ENCODE measurements around the gene RBFA. TPM values are rescaled to one million over a fixed set of nuclear protein-coding genes. Genes with fewer than 3 reads are reported as not detected.
"Not testable (repeated sequence)": the region's sequence is repeated elsewhere in the genome, so short reads cannot be mapped to it uniquely, and the experiment has no call there.

Gene RBFA
- total RNA-seq (10 to 100 TPM; 28.2 to 29.8 TPM), polyA plus RNA-seq (10 to 100 TPM; 14.8 to 15.4 (median 15.1) TPM), total RNA-seq (6.9 to 25.9 (median 17.5) reads per million in 6 experiments)

DNA sequence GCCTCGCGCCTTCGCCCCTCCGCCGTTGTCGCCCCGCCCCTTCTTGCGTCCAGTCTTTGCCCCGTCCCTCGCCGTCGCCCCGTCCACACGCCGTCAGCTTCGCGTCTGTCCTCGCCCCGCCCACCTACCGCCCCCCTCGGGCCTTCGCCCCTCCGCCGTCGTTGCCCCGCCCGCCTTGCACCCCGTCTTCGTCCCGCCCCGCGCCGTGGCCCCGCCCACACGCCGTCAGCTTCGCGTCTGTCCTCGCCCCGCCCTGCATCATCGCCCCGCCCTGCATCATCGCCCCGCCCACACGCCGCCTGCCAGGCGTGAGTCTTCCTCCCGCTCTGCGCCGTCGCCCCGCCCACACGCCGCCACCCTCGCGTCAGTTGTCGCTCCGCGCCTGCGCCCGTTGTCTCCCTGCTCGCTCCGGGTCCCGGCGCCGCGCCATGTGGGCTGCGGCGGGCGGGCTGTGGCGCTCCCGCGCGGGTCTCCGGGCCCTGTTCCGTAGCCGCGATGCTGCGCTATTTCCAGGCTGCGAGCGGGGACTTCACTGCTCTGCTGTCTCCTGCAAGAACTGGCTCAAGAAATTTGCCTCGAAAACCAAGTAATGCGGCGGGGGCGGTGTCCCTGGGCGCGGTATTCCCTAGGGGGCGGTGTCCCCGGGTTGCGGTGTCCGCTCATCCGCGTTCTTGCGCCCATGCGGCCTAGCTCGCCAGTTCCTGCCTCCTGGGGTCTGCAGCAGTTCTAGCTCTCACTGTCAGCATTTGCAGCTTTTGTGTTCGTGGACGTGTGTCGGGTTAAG is at the start of gene RBFA:
Gene RBFA (plus strand): TSS at position 367 of the 784 bp plus-strand sequence. CDS start 62 bp downstream, at position 429.
- Mint-ChIP-seq H3K9me3 (peaks cover 0 to 18% (median 0%) of the 10 kb centered on the region in 9 donors), H3K4me3 (peak within 1 kb of the TSS; percentile 85 to 97 (median 92)), H3K4me1 (peaks cover 22 to 29% (median 28%) of the 10 kb centered on the region in 4 donors), H3K27ac (peak within 1 kb of the TSS; percentile 88 to 99 (median 94)), H3K36me3 (peaks cover 7 to 22% (median 17%) of the 10 kb centered on the region in 3 donors), H3K27me3 (no peaks in the 10 kb centered on the region)
- DNase-seq = peak; percentile 92 to 100 (median 99)
- POLR2A ChIA-PET = interaction anchor here (0.6 to 3.5 kb wide), 17 partner anchors 10 to 965 kb away, joined by 3 to 21 read pairs (median 4); partner anchors contain the start of genes ADNP2, ATP9B, SLC66A2 and TXNL4A
- peak; percentile 70 for ATAC-seq

- Mint-ChIP-seq H3K4me1 (peaks cover 28 to 75% (median 69%) of the 10 kb centered on the region in 4 donors), H3K4me3 (peak overlapping the region in 8 of 10 donors; percentile 32 to 84 (median 53)), H3K9me3 (no peaks in the 10 kb centered on the region), H3K36me3 (peaks cover 0 to 45% (median 0%) of the 10 kb centered on the region in 3 donors), H3K27me3 (no peaks in the 10 kb centered on the region), H3K27ac (peak overlapping the region in 6 of 10 donors; percentile 1 to 70 (median 39))
- ATAC-seq = no peak
- POLR2A ChIA-PET = interaction anchor here (0.6 to 1.3 kb wide), 4 partner anchors 19 to 100 kb away, joined by 3 to 4 read pairs (median 4); partner anchors contain the start of gene HSBP1L1
- no peak for DNase-seq
Observed at GRCh38 chr18:79985172-79985571, 49.1 kb upstream of the RBFA start.

DNA sequence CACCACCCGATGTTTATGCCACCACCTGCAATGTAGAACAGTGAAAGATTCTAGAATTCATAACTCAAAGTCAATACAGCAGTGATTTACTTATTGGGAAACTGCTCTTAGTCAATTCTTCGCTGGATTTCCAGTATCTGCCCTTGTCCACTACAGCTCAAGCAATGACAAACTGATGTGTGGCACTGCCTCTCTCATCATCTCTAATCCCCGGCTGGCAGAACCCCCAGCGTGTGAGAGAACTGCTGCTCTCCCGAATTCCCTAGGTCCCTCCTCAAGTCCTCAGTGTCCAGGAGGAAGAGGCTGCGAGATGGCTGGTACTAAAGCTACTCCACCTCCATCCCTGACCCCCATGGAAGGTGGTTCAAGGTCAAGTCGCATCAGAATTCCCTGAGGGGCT is 47.5 kb upstream of the RBFA start:
- H3K36me3 Mint-ChIP-seq = peaks cover 0 to 40% (median 0%) of the 10 kb centered on the region in 3 donors
- peaks cover 24 to 62% (median 58%) of the 10 kb centered on the region in 4 donors for H3K4me1 Mint-ChIP-seq
- no peak for ATAC-seq
- H3K9me3 Mint-ChIP-seq = no peaks in the 10 kb centered on the region
- H3K4me3 Mint-ChIP-seq = peak overlapping the region; percentile 84 to 97 (median 87)
- H3K27ac Mint-ChIP-seq = peak overlapping the region; percentile 81 to 98 (median 88)
- H3K27me3 Mint-ChIP-seq = no peaks in the 10 kb centered on the region
- DNase-seq = no peak
- POLR2A ChIA-PET = interaction anchor here (1.1 to 3.5 kb wide), 4 partner anchors 22 to 47 kb away, joined by 4 to 21 read pairs (median 12); partner anchors contain the start of genes HSBP1L1, RBFA and SLC66A2

DNA sequence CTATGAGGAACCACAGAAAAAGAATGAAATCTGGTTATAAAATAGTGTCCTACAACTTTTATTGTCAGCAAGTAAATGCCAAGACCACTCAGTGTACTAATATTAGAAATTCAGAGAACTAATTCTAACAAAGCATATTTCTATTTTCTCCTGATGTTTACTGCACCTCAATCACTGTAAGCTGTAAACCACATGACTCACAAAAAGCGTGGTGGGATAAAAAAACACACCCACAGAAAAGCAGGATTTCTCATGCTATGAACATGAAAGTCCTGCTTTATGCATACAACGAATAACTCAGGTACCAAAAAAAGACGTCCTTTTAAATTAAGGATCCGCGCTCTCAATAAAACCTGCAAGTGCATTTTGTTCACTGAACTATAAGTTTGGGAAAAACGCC is 46.7 kb upstream of the RBFA start:
- Mint-ChIP-seq H3K4me1 (peaks cover 17 to 54% (median 50%) of the 10 kb centered on the region in 4 donors), H3K27me3 (no peaks in the 10 kb centered on the region), H3K27ac (peak overlapping the region; percentile 81 to 98 (median 88)), H3K36me3 (peaks cover 0 to 32% (median 0%) of the 10 kb centered on the region in 3 donors), H3K9me3 (no peaks in the 10 kb centered on the region), H3K4me3 (peak overlapping the region; percentile 84 to 97 (median 87))
- ATAC-seq (no peak), DNase-seq (peak in 1 of 10 donors; percentile 10)
- POLR2A ChIA-PET = interaction anchor here (0.5 to 3.5 kb wide), 7 partner anchors 23 to 308 kb away, joined by 3 to 21 read pairs (median 6); partner anchors contain the start of genes HSBP1L1, RBFA and SLC66A2

DNA sequence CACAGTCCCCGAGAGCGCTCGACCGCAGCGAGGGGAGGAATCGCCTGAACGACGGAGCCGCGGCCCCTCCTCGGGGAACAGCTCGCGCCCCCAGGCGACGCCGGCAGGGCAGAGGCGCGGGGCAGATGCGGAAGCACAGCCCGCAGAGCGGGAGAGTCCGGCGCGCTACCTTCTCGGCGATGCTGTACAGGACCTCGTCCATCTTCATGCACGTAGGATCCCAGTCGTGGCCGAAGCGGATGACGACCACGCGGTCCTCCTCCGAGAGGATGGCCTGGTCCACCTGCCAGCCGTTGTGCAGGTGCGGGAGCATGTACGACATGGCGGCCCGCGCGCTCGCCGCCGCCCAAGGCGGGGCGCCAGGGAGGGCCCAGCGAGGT is 46.2 kb upstream of the RBFA start:
- H3K36me3 Mint-ChIP-seq = peaks cover 0 to 31% (median 0%) of the 10 kb centered on the region in 3 donors
- no peaks in the 10 kb centered on the region for H3K9me3 Mint-ChIP-seq
- peaks cover 16 to 49% (median 45%) of the 10 kb centered on the region in 4 donors for H3K4me1 Mint-ChIP-seq
- H3K4me3 Mint-ChIP-seq = peak overlapping the region; percentile 84 to 97 (median 87)
- POLR2A ChIA-PET = interaction anchor here (0.9 to 3.5 kb wide), 6 partner anchors 23 to 309 kb away, joined by 3 to 21 read pairs (median 4); partner anchors contain the start of genes HSBP1L1, RBFA and SLC66A2
- H3K27me3 Mint-ChIP-seq = no peaks in the 10 kb centered on the region
- ATAC-seq (peak; percentile 75 to 78), DNase-seq (peak; percentile 55 to 81 (median 66))
- peak overlapping the region; percentile 82 to 98 (median 90) for H3K27ac Mint-ChIP-seq

DNA sequence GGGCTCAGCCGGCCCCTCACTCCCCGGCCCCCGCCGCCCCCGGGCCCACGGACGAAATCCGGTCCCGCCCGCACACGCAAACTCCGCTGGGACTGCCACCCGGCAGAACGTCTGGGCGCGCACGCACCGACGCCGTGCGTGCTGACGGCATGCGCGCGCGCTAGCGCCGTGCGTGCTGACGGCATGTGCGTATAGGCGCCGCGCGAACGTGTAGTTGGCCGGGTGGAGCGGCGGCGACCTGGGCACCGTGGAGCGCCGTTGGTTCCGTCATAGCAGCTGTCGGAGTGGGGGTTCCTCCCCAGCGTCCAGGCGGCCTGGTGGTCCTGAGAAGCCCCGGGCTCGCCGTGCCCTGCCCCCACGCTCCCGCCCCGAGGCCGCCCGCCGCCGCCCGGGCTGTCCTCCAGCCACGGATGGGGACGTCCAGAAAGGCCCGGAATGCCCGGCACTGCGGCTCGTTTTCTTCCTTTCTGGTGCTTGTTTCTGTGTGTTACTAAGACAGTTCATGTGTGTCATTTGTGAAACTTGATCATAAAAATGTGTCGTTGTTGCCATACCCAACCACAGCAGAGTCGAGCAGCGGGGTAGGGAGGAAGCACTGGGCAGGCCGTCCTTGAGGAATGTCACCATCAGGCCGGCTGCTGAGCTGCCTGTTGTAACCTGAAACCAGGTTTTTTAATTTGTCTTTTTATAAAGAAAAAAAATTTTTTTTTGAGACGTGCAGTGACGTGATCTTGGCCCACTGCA is 45.6 kb upstream of the RBFA start, which contains the start of gene TXNL4A:
Gene TXNL4A (minus strand): TSS at position 113 of the 744 bp plus-strand sequence. CDS start 171 bp downstream, outside the sequence.
- H3K36me3 Mint-ChIP-seq = peaks cover 0 to 31% (median 0%) of the 10 kb centered on the region in 3 donors
- POLR2A ChIA-PET = interaction anchor here (0.9 to 3.5 kb wide), 9 partner anchors 24 to 309 kb away, joined by 3 to 21 read pairs (median 3); partner anchors contain the start of genes HSBP1L1, RBFA and SLC66A2
- peaks cover 16 to 43% (median 39%) of the 10 kb centered on the region in 4 donors for H3K4me1 Mint-ChIP-seq
- DNase-seq (peak in 9 of 10 donors; percentile 78 to 91 (median 84)), ATAC-seq (peak; percentile 90 to 93)
- peak within 1 kb of the TSS; percentile 84 to 97 (median 93) for H3K4me3 Mint-ChIP-seq
- no peaks in the 10 kb centered on the region for H3K27me3 Mint-ChIP-seq
- H3K9me3 Mint-ChIP-seq = no peaks in the 10 kb centered on the region
- H3K27ac Mint-ChIP-seq = peak within 1 kb of the TSS; percentile 92 to 98 (median 97)

DNA sequence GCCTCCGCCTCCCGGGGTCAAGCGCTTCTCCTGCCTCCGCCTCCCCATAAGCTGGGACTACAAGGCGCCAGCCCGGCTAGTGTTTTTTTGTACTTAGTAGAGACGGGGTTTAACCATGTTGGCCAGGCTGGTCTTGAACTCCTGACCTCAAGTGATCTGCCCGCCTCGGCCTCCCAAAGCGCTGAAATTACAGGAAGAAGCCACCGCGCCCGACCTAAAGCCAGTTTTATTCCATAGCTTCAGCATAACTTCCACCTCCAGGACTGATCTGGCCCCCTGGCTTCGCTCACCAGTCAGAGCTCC is 45.1 kb upstream of the RBFA start:
- Mint-ChIP-seq H3K4me3 (peak overlapping the region; percentile 84 to 97 (median 93)), H3K27me3 (no peaks in the 10 kb centered on the region), H3K9me3 (no peaks in the 10 kb centered on the region), H3K27ac (peak overlapping the region; percentile 77 to 98 (median 97)), H3K36me3 (peaks cover 0 to 26% (median 0%) of the 10 kb centered on the region in 3 donors), H3K4me1 (peaks cover 11 to 38% (median 34%) of the 10 kb centered on the region in 4 donors)
- DNase-seq (no peak), ATAC-seq (no peak)
- POLR2A ChIA-PET = interaction anchor here (1.0 to 3.5 kb wide), 7 partner anchors 25 to 159 kb away, joined by 3 to 21 read pairs (median 4); partner anchors contain the start of genes HSBP1L1, RBFA and SLC66A2

GRCh38 chr18:79991494-79991893 is 42.7 kb upstream of the RBFA start:
- Mint-ChIP-seq H3K4me1 (peaks cover 8 to 18% (median 14%) of the 10 kb centered on the region in 4 donors), H3K27ac (peak overlapping the region in 1 of 10 donors; percentile 63), H3K36me3 (peaks cover 0 to 5% (median 0%) of the 10 kb centered on the region in 3 donors), H3K27me3 (peaks cover 0 to 1% (median 0%) of the 10 kb centered on the region in 5 donors), H3K4me3 (no peak overlapping the region), H3K9me3 (no peaks in the 10 kb centered on the region)
- DNase-seq (no peak), ATAC-seq (no peak)
- POLR2A ChIA-PET = no interaction called here

DNA sequence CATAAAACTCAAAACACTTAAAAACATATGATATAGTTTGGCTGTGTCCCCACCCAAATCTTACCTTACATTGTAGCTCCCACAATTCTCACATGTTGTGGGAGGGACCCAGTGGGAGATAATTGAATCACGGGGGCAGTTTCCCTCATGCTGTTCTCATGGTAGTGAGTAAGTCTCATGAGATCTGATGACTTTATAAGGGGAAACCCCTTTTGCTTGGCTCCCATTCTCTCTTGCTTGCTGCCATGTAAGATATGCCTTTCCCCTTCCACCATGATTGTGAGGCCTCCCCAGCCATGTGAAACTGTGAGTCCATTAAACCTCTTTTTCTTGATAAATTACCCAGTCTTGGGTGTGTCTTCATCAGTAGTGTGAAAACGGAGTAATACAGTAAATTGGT is 34.5 kb upstream of the RBFA start:
- DNase-seq, POLR2A ChIA-PET, H3K27me3 Mint-ChIP-seq, H3K4me1 Mint-ChIP-seq, H3K27ac Mint-ChIP-seq, ATAC-seq, H3K4me3 Mint-ChIP-seq: not testable (repeated sequence)
- Mint-ChIP-seq H3K9me3 (peaks cover 5 to 24% (median 12%) of the 10 kb centered on the region in 9 donors), H3K36me3 (peaks cover 0 to 16% (median 12%) of the 10 kb centered on the region in 3 donors)

DNA sequence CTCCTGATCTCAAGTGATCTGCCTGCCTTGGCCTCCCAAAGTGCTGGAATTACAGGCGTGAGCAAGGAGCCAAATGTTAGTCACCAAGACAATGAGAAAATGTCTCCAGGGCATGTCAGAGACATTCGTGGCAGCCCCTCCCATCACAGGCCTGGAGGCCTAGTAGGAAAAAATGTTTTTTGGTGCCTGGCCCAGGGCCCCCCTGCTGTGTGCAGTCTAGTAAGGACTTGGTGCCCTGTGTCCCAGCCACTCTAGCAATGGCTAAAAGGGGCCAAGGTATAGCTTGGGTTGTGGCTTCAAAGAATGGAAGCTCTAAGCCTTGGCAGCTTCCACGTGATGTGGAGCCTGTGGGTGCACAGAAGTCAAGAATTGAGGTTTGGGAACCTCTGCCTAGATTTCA is 33.4 kb upstream of the RBFA start:
- peaks cover 0 to 16% (median 12%) of the 10 kb centered on the region in 3 donors for H3K36me3 Mint-ChIP-seq
- POLR2A ChIA-PET = no interaction called here
- DNase-seq (no peak), ATAC-seq (no peak)
- H3K9me3 Mint-ChIP-seq = peaks cover 5 to 24% (median 12%) of the 10 kb centered on the region in 9 donors
- H3K27me3 Mint-ChIP-seq = peaks cover 0 to 4% (median 0%) of the 10 kb centered on the region in 5 donors
- H3K4me1 Mint-ChIP-seq = no peaks in the 10 kb centered on the region
- H3K4me3 Mint-ChIP-seq = no peak overlapping the region
- H3K27ac Mint-ChIP-seq = no peak overlapping the region

DNA sequence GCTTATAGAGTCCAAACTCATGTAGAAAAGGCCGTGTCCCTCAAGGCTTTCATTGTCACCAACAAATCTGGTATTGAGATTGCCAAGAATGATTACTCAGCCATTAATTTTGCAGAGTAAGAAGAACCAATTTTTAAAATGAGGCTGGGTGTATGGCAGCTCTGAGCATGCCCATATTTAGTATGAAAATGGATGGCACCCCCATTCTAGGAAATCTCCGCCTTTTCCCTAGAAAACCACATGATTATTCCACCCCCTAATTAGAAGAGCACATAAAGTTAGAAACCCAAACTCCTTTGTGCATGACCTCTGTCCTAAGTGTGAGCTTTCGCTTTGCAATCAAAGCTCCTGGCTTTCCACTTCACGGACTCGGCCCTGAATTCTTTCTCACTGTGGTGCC is 31.8 kb upstream of the RBFA start:
- H3K36me3 Mint-ChIP-seq = peaks cover 0 to 16% (median 16%) of the 10 kb centered on the region in 3 donors
- ATAC-seq (no peak), DNase-seq (no peak)
- H3K27ac Mint-ChIP-seq = no peak overlapping the region
- POLR2A ChIA-PET = no interaction called here
- peaks cover 5 to 30% (median 21%) of the 10 kb centered on the region in 9 donors for H3K9me3 Mint-ChIP-seq
- peaks cover 0 to 4% (median 0%) of the 10 kb centered on the region in 5 donors for H3K27me3 Mint-ChIP-seq
- no peaks in the 10 kb centered on the region for H3K4me1 Mint-ChIP-seq
- no peak overlapping the region for H3K4me3 Mint-ChIP-seq

Measured in naive thymus-derived CD8-positive, alpha-beta T cell (primary cell).